GM12891 (cell line): ENCODE results near the gene C19orf47.

Experiments
- DNase-seq: peaks from one replicate; pipeline ENCODE4 v3.0.0; 2011; ENCODE audit warnings: low spot score; ENCODE audit not compliant: insufficient read length
- FAIRE-seq: peaks from 2 replicates; lab custom pipeline; 2011; peaks lifted over from hg19 to GRCh38; lab: Jason Lieb, UNC
- PAX5 ChIP-seq: IDR thresholded peaks from 2 replicates; pipeline ENCODE4 v1.6.1; 2011; ENCODE audit warnings: low read length, moderate library complexity, mild to moderate bottlenecking; ENCODE audit not compliant: insufficient read depth, severe bottlenecking
- POLR2A ChIP-seq: IDR thresholded peaks from 2 replicates; pipeline ENCODE4 v1.6.1; 2011; ENCODE audit warnings: low read depth, low read length, control low read depth
- POLR2AphosphoS5 ChIP-seq: IDR thresholded peaks from 2 replicates; pipeline ENCODE4 v1.6.1; 2011; ENCODE audit warnings: low read depth, low read length, control low read depth
- POU2F2 ChIP-seq: IDR thresholded peaks from 2 replicates; pipeline ENCODE4 v1.6.1; 2011; ENCODE audit warnings: low read depth, mild to moderate bottlenecking, control low read depth, low read length, moderate library complexity
- SPI1 ChIP-seq: IDR thresholded peaks from 2 replicates; pipeline ENCODE4 v1.6.1; 2011; ENCODE audit warnings: low read depth, low read length, control low read depth
- TAF1 ChIP-seq: IDR thresholded peaks from 2 replicates; pipeline ENCODE4 v1.6.1; 2011; ENCODE audit warnings: low read depth, low read length, control low read depth

C19orf47 gene

DNA sequence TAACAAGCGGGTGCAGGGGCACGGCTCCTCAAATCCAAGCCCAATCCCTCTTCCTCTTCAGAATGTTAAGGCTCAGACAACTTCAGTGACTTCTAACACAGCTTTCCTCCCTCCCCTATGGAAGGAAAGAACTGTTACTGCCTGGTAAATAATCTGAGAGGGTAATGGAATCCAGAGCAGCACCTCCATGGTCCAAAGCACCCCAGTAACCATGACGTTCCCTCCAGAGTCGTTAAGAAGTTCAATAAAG lies 64.0 kb downstream of the C19orf47 start:
- DNase-seq (no peak), FAIRE-seq (peak; percentile 75)
- TF ChIP-seq PAX5 (no peak), POU2F2 (no peak), TAF1 (no peak), SPI1 (no peak), POLR2A (no peak), POLR2AphosphoS5 (no peak)

DNA sequence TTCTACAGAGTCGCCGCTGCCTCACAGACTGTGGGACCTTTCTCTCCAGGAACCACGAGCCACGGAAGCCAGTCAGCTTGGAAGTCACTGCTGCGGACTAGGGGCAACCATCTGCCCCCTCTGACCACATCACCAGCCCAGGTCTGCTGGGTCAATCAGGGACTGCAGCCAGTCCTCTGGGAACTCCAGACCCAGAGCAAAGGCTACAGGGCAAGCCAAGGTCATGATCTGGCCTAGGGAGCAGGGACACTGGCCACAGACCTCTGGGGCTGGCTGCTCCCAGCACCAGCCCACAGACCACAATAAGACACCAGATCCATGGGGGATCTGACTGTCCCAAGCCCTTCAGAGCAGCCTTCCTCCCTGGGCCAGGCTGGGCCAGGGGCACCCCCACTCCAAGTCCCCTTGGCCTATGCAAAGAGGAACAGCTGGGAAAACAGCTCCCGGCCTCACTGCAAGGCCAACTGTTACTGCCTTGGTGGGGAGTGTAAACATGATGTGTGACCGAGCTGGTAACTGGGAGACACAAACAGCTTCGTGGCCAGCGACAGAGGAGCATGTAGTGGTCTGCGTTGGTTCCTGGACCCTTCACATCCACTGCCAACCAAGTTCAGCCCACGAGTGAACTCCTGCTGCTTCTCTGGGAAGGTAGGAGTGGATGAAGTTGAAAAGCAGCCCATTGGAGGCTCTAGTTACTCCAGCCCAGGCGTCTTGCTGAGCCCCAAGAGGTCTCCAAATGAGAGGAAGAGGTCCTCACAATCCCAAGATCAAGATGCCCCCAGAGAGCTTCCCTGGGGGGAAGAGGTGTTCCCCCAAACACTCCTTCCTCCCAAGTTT lies 64.6 kb downstream of the C19orf47 start:
- FAIRE-seq, result no peak
- DNase-seq, result no peak
- TF ChIP-seq POLR2AphosphoS5 (peak; percentile 45; the same call in 1 of the 2 replicates), TAF1 (no peak), POU2F2 (no peak), SPI1 (no peak), POLR2A (no peak)

DNA sequence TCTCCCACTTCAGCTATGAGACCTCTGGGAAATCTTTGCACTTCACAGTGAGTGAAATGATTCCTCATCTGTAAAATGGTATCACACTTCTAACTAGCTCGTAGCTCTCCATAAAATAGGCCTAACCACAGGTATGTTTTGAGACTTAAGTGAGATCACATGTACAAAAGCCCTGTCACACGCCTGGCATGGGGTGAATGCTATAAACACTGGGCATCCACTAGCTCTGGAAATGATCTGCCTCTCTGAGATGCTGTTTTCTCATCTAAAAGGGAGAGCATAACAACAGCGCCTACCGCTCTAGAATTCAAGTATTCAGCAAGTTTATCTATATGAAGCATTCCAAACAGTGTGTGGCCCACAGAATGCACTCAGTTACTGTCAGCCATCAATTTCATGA lies 65.3 kb downstream of the C19orf47 start:
- no peak for DNase-seq
- TF ChIP-seq POU2F2 (no peak), TAF1 (no peak), PAX5 (no peak), SPI1 (no peak)
- no peak for FAIRE-seq

DNA sequence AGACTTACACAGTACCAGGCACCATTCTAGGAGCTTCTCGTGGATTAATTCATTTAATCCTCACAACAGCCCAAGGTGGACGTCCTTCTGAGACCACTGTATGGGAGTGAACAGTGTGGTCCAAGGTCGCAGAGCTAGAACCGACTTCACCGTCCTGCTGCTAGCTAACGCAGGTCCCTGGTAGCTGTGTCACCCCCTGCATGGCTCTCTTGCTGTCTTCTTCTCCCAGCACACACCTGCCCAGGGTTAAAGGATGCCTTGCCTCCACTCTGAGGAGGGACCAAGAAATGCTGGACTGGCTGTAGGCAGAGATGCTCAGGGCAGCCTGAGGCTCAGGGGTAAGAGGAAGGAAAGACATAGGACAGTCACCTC lies 66.0 kb downstream of the C19orf47 start:
- TF ChIP-seq POU2F2 (no peak), TAF1 (no peak), POLR2AphosphoS5 (no peak), POLR2A (no peak; the same call in 1 of the 2 replicates), SPI1 (no peak), PAX5 (no peak)
- DNase-seq, result no peak
- no peak for FAIRE-seq

DNA sequence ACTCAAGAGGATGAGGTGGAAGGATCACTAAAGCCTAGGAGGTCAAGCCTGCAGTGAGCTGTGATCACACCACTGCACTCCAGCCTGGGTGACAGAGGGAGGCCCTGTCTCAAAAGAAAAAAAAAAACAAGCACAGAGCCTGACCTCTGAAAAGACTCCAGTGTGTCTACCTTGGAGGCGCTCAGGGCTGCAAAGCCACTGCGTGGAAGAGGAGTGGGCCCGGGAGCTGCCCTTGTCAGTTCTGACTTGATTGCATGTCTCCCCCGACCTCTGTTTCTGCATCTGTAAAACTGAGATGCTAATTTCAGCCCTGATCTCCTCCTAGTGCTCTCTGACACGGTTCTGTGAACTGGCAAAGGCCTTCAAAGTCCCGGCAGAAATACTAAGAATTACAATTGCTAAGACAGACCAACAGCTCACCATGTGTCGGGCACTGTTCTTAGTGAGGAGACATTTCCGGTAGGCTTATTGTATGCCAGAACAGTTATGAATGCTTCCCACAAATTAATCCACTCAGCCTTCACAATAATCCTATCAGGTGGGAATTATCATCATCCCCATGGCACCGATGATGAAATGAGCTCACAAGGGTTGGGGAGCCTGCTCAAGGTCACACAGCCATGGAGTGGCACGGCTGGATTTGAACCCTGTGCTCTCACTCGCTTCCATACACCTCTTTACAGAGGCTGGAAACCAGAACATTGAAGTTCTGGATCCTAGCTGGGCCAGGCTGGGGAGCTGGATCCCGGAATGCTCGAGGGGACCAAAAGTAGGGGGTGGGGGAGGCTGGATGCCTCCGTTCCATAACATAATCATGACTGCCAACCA lies 66.6 kb downstream of the C19orf47 start:
- TF ChIP-seq POLR2AphosphoS5 (no peak), POU2F2 (no peak), TAF1 (no peak), PAX5 (no peak), POLR2A (no peak; the same call in 1 of the 2 replicates), SPI1 (no peak)
- no peak for FAIRE-seq
- no peak for DNase-seq

DNA sequence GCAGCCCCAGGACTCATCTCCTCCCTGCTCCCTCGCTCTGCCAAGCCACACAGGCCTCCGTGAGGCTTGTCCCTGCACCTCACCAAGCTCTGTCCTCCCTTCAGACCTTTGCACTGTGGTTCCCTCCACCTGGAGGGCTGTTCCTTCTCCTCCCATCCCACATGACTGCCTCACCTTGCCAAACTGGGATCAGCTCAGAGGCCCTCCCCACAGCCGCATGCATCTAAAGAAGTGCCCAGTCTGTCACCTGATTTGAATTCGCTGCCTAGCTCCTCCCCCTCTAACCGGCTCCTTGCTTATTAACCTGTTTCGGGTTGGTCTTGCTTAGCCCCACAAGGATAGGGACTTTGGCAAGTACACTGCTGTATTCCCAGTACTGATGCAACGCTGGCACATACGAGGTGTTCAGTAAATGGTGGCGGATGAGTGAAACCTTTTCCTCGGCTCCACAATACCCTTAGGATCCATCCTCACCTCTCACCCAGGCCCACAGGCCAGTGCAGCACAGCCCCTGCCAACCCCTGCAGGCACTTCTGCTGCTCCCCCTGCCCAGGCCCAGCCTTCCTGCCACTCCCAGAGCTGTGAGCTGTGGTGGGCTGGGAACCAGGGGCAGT lies 67.5 kb downstream of the C19orf47 start:
- TF ChIP-seq SPI1, result no peak
- 0 out of 2 replicates have a peak, but pooled peaks have one; percentile 46 for TF ChIP-seq POLR2A
- FAIRE-seq, result peak; percentile 48
- no peak for DNase-seq

DNA sequence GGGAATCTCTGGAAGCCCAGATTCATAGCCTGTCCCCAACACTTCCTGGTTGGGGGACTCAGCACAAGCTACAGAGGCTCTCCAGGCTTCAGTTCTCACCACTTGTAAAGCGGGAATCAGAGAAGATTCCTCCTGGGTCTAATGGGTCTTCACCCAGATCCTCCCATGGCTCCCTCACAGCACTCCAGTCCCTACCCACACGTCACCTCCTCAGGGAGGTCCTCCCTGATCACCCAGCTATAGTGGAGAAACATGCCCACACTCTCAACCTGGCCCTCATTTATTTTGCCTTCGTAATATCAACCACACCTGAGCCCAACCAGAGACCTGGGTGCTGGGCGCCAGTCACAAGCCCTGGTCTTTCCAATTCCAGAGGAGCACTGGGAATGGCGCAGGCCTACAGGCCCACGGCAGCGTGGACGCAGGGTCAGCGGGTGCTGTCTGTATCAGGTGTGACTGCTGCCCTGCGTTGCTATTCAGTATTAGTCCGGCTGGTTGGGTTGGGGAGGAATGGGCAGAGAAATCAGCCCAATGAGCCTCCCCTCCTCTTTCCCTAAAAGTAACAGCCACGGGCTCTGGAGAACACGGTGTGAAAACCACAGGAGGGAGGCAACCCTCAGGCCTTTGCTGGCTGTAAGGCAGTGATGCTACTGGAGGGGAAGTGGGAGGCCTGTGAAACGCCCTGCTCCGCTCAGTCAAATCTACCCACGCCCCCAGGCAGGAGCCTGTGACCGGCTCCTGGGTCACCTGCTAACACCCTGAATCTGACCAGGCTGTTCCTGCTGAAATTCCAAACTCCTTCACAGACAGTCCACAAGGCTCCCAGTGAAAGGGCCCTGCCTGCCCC lies 68.2 kb downstream of the C19orf47 start:
- TF ChIP-seq TAF1, result no peak
- peak; percentile 88 for TF ChIP-seq SPI1
- DNase-seq (no peak), FAIRE-seq (peak; percentile 79)

DNA sequence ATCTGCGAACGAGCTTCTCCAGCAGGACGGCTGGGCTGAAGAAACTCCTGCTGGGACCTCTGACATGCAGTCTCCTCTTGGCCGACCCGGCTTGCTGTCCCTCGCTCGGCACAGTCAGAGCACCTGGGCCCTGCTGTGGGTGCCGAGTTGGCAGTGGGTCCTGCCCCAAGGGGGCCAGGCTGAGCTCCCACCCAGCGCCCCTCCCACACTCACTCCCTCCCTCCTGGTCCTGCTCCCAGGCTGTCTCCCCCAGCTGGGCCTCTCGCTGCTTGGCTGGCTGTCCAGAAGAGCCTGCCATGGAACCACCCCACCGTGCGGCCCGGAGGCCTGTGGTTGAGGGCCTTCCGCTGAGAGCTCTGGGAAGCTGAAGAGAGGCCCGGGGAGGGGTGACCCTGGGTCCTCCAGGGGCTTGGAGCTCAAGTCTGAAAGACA lies 69.1 kb downstream of the C19orf47 start:
- TF ChIP-seq TAF1, result no peak
- TF ChIP-seq PAX5, result no peak
- TF ChIP-seq POLR2A, result no peak
- TF ChIP-seq SPI1, result no peak
- TF ChIP-seq POLR2AphosphoS5, result no peak
- no peak for TF ChIP-seq POU2F2
- no peak for DNase-seq
- FAIRE-seq, result no peak

DNA sequence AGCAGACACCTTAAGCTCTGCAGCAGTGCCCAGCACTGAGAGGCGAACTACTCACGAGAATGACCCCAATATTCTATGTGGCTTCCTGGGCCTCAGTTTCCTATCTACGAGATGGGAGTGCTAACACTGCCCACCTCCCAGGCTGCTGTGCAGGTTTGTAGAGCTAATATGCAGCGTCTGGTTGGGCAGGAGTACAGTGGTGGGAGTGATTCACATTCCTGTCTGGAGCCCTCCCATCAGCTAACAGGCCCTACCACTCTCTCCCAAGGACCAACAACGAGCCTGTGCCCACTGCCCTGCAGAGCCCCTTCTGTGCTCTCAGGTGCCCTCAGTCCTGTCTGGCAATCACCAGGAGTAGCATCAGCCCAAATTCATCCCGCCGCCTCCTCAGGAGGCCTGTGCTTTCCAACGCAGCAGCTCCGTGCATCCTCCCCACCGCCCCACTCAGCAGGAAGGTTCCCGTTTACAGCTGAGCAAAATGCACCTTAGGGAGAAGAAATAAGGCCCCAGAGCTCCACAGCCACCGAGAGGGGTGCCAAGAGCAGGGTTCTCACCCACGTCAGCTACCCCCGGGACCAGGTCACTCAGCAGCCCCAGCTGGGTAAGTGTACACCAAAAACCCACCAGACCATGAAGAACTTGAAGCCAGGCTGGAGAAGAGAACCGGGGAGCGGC lies 69.7 kb downstream of the C19orf47 start:
- FAIRE-seq, result no peak
- no peak for TF ChIP-seq POLR2AphosphoS5
- no peak for TF ChIP-seq POU2F2
- TF ChIP-seq TAF1, result no peak
- TF ChIP-seq PAX5, result no peak
- TF ChIP-seq SPI1, result no peak
- no peak for TF ChIP-seq POLR2A
- DNase-seq, result no peak
